HG02970 (cell line): ENCODE data around the gene PRKCA.

Experiments
- ATAC-seq: cut with Tn5 transposase; IDR thresholded peaks from one replicate; pipeline ENCODE4 v1.9.1; 2021; ENCODE audit warnings: mild to moderate bottlenecking, moderate library complexity, moderate number of reproducible peaks; ENCODE audit not compliant: unreplicated experiment, low FRiP score

PRKCA gene

GRCh38 chr17:66630828-66631472, 328.5 kb downstream of the PRKCA start:
- no peak for ATAC-seq

GRCh38 chr17:66632731-66633130, 330.3 kb downstream of the PRKCA start:
- ATAC-seq = no peak

- no peak for ATAC-seq
Measured at GRCh38 chr17:66633317-66633965, 331.0 kb downstream of the PRKCA start.

- no peak for ATAC-seq
Measured at GRCh38 chr17:66634193-66634592, 331.8 kb downstream of the PRKCA start.

GRCh38 chr17:66635386-66636045, 333.1 kb downstream of the PRKCA start:
- no peak for ATAC-seq

- no peak for ATAC-seq
Measured at GRCh38 chr17:66636111-66636510, 333.7 kb downstream of the PRKCA start.

GRCh38 chr17:66637491-66637890, 335.1 kb downstream of the PRKCA start:
- ATAC-seq = no peak

- no peak for ATAC-seq
Measured at GRCh38 chr17:66638707-66639479, 336.5 kb downstream of the PRKCA start.

- no peak for ATAC-seq
Measured at GRCh38 chr17:66643815-66644710, 341.6 kb downstream of the PRKCA start.

GRCh38 chr17:66645259-66645658, 342.8 kb downstream of the PRKCA start:
- ATAC-seq = no peak

- no peak for ATAC-seq
Measured at GRCh38 chr17:66647391-66647983, 345.1 kb downstream of the PRKCA start.

- ATAC-seq = no peak
Measured at GRCh38 chr17:66649818-66650543, 347.6 kb downstream of the PRKCA start.

GRCh38 chr17:66650544-66650877, 348.1 kb downstream of the PRKCA start:
- ATAC-seq = no peak

GRCh38 chr17:66652840-66653507, 350.6 kb downstream of the PRKCA start:
- ATAC-seq = no peak

- ATAC-seq = no peak
Measured at GRCh38 chr17:66654106-66654740, 351.8 kb downstream of the PRKCA start.

GRCh38 chr17:66654764-66655163, 352.4 kb downstream of the PRKCA start:
- ATAC-seq = no peak

- ATAC-seq = no peak
Measured at GRCh38 chr17:66655461-66655860, 353.0 kb downstream of the PRKCA start.

GRCh38 chr17:66655861-66656260, 353.4 kb downstream of the PRKCA start:
- ATAC-seq = no peak
